GM23338 (cell line): ENCODE results near the gene ZC3H12C. TPM values are rescaled to one million over a fixed set of nuclear protein-coding genes. Genes with fewer than 3 reads are reported as not detected.
A peak's percentile ranks its signal among the peaks of the same experiment; 100 is the strongest.

Source experiments
- ATAC-seq: fragments of 200-7000 bp; cut with Tn5 transposase; 3 replicates; pipeline ENCODE4 v1.9.1; 2020
- DNase-seq: peaks from one replicate; pipeline ENCODE4 v3.0.0-alpha.2; 2015; ENCODE audit warnings: low spot score
- H2AFZ ChIP-seq: fragments of 200-600 bp; sonication (generic); 2 replicates; pipeline ENCODE4 v1.8.0; 2016; ENCODE audit warnings: antibody characterized with exemption, mild to moderate bottlenecking, moderate library complexity
- H3F3A ChIP-seq: fragments of 200-600 bp; sonication (generic); replicated peaks from 2 replicates; pipeline ENCODE4 v1.8.0; 2017; ENCODE audit warnings: antibody characterized with exemption, mixed run types, low read depth
- H3K27ac ChIP-seq: fragments of 200-600 bp; sonication (generic); 2 replicates; pipeline ENCODE4 v1.6.1; 2016; ENCODE audit warnings: low read depth
- H3K27me3 ChIP-seq: fragments of 200-600 bp; sonication (generic); 2 replicates; pipeline ENCODE4 v1.8.0; 2016; ENCODE audit warnings: mild to moderate bottlenecking, mixed run types, moderate library complexity; ENCODE audit not compliant: insufficient read depth
- H3K36me3 ChIP-seq: fragments of 200-600 bp; sonication (generic); 2 replicates; pipeline ENCODE4 v1.8.0; 2016; ENCODE audit warnings: mild to moderate bottlenecking; ENCODE audit not compliant: insufficient read depth
- H3K4me1 ChIP-seq: fragments of 200-600 bp; sonication (generic); 2 replicates; pipeline ENCODE4 v1.8.0; 2016; ENCODE audit warnings: mild to moderate bottlenecking, moderate library complexity; ENCODE audit not compliant: insufficient read depth
- H3K4me2 ChIP-seq: fragments of 200-600 bp; sonication (generic); 2 replicates; pipeline ENCODE4 v1.7.1; 2017; ENCODE audit warnings: mixed run types
- H3K4me3 ChIP-seq: fragments of 200-600 bp; sonication (generic); 2 replicates; pipeline ENCODE4 v1.6.1; 2016; ENCODE audit warnings: mixed run types
- H3K79me2 ChIP-seq: fragments of 200-600 bp; sonication (generic); replicated peaks from 2 replicates; pipeline ENCODE4 v1.8.0; 2017; ENCODE audit warnings: mild to moderate bottlenecking; ENCODE audit not compliant: insufficient read depth
- H3K9me2 ChIP-seq: fragments of 200-600 bp; sonication (generic); 2 replicates; pipeline ENCODE4 v1.8.0; 2017; ENCODE audit not compliant: insufficient read depth
- H4K20me1 ChIP-seq: fragments of 200-600 bp; sonication (generic); replicated peaks from 2 replicates; pipeline ENCODE4 v1.8.0; 2017; ENCODE audit warnings: mild to moderate bottlenecking; ENCODE audit not compliant: insufficient read depth
- H3K27ac Mint-ChIP-seq: 2 replicates; pipeline ENCODE4 v1.8.0; 2020; ENCODE audit warnings: inconsistent platforms, mild to moderate bottlenecking, moderate library complexity, mixed read lengths
- H3K27me3 Mint-ChIP-seq: 3 replicates; pipeline ENCODE4 v1.8.0; 2022; ENCODE audit warnings: low read depth, mild to moderate bottlenecking, moderate library complexity, mixed read lengths, inconsistent platforms; ENCODE audit not compliant: insufficient read depth, poor library complexity
- H3K36me3 Mint-ChIP-seq: 3 replicates; pipeline ENCODE4 v1.8.0; 2021; ENCODE audit warnings: low read depth, mild to moderate bottlenecking, inconsistent platforms, moderate library complexity, mixed read lengths
- H3K4me1 Mint-ChIP-seq: 3 replicates; pipeline ENCODE4 v1.8.0; 2020; ENCODE audit warnings: mild to moderate bottlenecking, inconsistent platforms, mixed read lengths
- H3K4me3 Mint-ChIP-seq: 3 replicates; pipeline ENCODE4 v1.8.0; 2021; ENCODE audit warnings: moderate library complexity, mild to moderate bottlenecking, inconsistent platforms, mixed read lengths
- H3K9me3 Mint-ChIP-seq: 3 replicates; pipeline ENCODE4 v1.8.0; 2020; ENCODE audit warnings: moderate library complexity, mild to moderate bottlenecking, inconsistent platforms, mixed read lengths
- CREB1 ChIP-seq: fragments of 250-450 bp; sonication (Bioruptor Pico); IDR thresholded peaks from 2 replicates; pipeline ENCODE4 v1.5.0; 2020; ENCODE audit warnings: low read depth, mild to moderate bottlenecking, moderate library complexity
- CTCF ChIP-seq, 2 experiments: fragments of 200-600 bp in 1 of 2; sonication (generic) in 1 of 2; conservative IDR thresholded peaks; 2 replicates each; pipeline versions ENCODE4 v1.5.1 to v1.6.1; 2016 to 2017; ENCODE audit warnings: antibody characterized with exemption in 2 of 2, low read depth in 2 of 2, mild to moderate bottlenecking in 2 of 2, moderate library complexity in 1 of 2
- ETS1 ChIP-seq: IDR thresholded peaks from 2 replicates; pipeline ENCODE4 v1.6.1; 2016; ENCODE audit warnings: antibody characterized with exemption
- EZH2 ChIP-seq: fragments of 200-600 bp; sonication (generic); IDR thresholded peaks from one replicate; pipeline ENCODE4 v1.8.0; 2017; ENCODE audit warnings: antibody characterized with exemption, mild to moderate bottlenecking, low read depth; ENCODE audit not compliant: unreplicated experiment
- EZH2phosphoT487 ChIP-seq: fragments of 200-600 bp; sonication (generic); IDR thresholded peaks from one replicate; pipeline ENCODE4 v1.8.1; 2018; ENCODE audit warnings: antibody characterized with exemption; ENCODE audit not compliant: unreplicated experiment
- JUNB ChIP-seq: IDR thresholded peaks from one replicate; pipeline ENCODE4 v1.6.1; 2016; ENCODE audit warnings: antibody characterized with exemption; ENCODE audit not compliant: unreplicated experiment
- NANOG ChIP-seq: IDR thresholded peaks from 2 replicates; pipeline ENCODE4 v1.6.1; 2016; ENCODE audit warnings: antibody characterized with exemption, borderline replicate concordance
- STAT1 ChIP-seq: IDR thresholded peaks from one replicate; pipeline ENCODE4 v1.6.1; 2016; ENCODE audit warnings: antibody characterized with exemption; ENCODE audit not compliant: unreplicated experiment
- ZNF114 ChIP-seq: fragments of 250-450 bp; sonication (Bioruptor Pico); IDR thresholded peaks from 2 replicates; pipeline ENCODE4 v1.5.0; 2020; ENCODE audit warnings: mild to moderate bottlenecking, moderate library complexity
- ZNF462 ChIP-seq: fragments of 250-450 bp; sonication (Bioruptor Pico); IDR thresholded peaks from 2 replicates; pipeline ENCODE4 v1.5.0; 2020; ENCODE audit warnings: mild to moderate bottlenecking, moderate library complexity
- polyA plus RNA-seq: library from polyadenylated mRNA; unstranded; fragments of >200 nt; fragmentation: Nextera tagmentation; extraction: Ambion mirVana; gene quantifications from 2 replicates; pipeline ENCODE4 v1.2.1, GENCODE V29; 2016
- total RNA-seq: library from RNA; depleted of rRNA; stranded (reverse); fragments of >200 nt; shearing (Covaris generic); gene quantifications from 2 replicates; pipeline ENCODE4 v1.2.3, GENCODE V29; 2014

Gene ZC3H12C
- total and polyA plus RNA-seq, 2 experiments from 2014 or later, result 0.55 to 2.4 TPM

GRCh38 chr11:110074499-110074898 is 18.7 kb upstream of the ZC3H12C start:
- Histone ChIP-seq H2AFZ (no peak overlapping the region), H3K9me2 (peaks cover 14% of the 10 kb centered on the region), H3K4me2 (no peak overlapping the region), H3K36me3 (no peaks in the 10 kb centered on the region; the same call in 1 of the 2 replicates), H3K4me1 (peaks cover 33% of the 10 kb centered on the region), H4K20me1 (no peaks in the 10 kb centered on the region), H3F3A (no peaks in the 10 kb centered on the region), H3K4me3 (no peak overlapping the region), H3K79me2 (no peaks in the 10 kb centered on the region), H3K27ac (no peak overlapping the region), H3K27me3 (no peaks in the 10 kb centered on the region)
- H3K27me3 Mint-ChIP-seq, result peaks cover 2% of the 10 kb centered on the region
- TF ChIP-seq STAT1 (no peak), CREB1 (CRISPR knock-in tag) (no peak), EZH2 (no peak), ZNF114 (no peak), ETS1 (no peak), JUNB (no peak), CTCF (conservative IDR thresholded peaks at IDR 0.05; ENCODE audit: low read depth in 2 of 2) (no peak), NANOG (no peak), EZH2phosphoT487 (no peak)
- no peak overlapping the region for H3K27ac Mint-ChIP-seq
- DNase-seq (no peak), ATAC-seq (no peak)
- H3K4me3 Mint-ChIP-seq, result no peak overlapping the region
- H3K4me1 Mint-ChIP-seq, result peaks cover 35% of the 10 kb centered on the region
- no peaks in the 10 kb centered on the region; the same call in 2 of the 3 replicates for H3K36me3 Mint-ChIP-seq
- H3K9me3 Mint-ChIP-seq, result peaks cover 3% of the 10 kb centered on the region; the same call in 1 of the 3 replicates

- Mint-ChIP-seq H3K27ac (0 out of 2 replicates have a peak overlapping the region, but pooled peaks have one; percentile 46), H3K36me3 (no peaks in the 10 kb centered on the region; the same call in 2 of the 3 replicates), H3K27me3 (peaks cover 2% of the 10 kb centered on the region), H3K9me3 (peaks cover 3% of the 10 kb centered on the region; the same call in 1 of the 3 replicates), H3K4me3 (no peak overlapping the region), H3K4me1 (peaks cover 35% of the 10 kb centered on the region)
- H3K27me3 ChIP-seq, result no peaks in the 10 kb centered on the region
- H3K36me3 ChIP-seq, result no peaks in the 10 kb centered on the region; the same call in 1 of the 2 replicates
- DNase-seq, result no peak
- H3K27ac ChIP-seq, result no peak overlapping the region
- H2AFZ ChIP-seq, result peak overlapping the region; percentile 74
- H3K4me1 ChIP-seq, result peaks cover 33% of the 10 kb centered on the region
- H3F3A ChIP-seq, result no peaks in the 10 kb centered on the region
- peak overlapping the region; percentile 41 for H3K4me2 ChIP-seq
- H3K4me3 ChIP-seq, result peak overlapping the region; percentile 22; the same call in 1 of the 2 replicates
- ATAC-seq, result no peak
- no peaks in the 10 kb centered on the region for H4K20me1 ChIP-seq
- no peaks in the 10 kb centered on the region for H3K79me2 ChIP-seq
- H3K9me2 ChIP-seq, result peaks cover 10% of the 10 kb centered on the region; the same call in 1 of the 2 replicates
- no peak for TF ChIP-seq ETS1
- no peak for TF ChIP-seq EZH2
- no peak for TF ChIP-seq EZH2phosphoT487
- no peak for TF ChIP-seq JUNB
- no peak for TF ChIP-seq STAT1
- no peak for TF ChIP-seq ZNF462 (CRISPR knock-in tag)
Measured at GRCh38 chr11:110075105-110075846, 17.9 kb upstream of the ZC3H12C start.
